K562 (cell line): ENCODE measurements around the gene UBE2D3. TPM values are rescaled to one million over a fixed set of nuclear protein-coding genes. Genes with fewer than 3 reads are reported as not detected.

ENCODE experiments used
- ATAC-seq: fragments of 200-7000 bp; cut with Tn5 transposase; 3 replicates; pipeline ENCODE4 v1.9.1; 2020; ENCODE audit warnings: moderate library complexity
- BruUV-seq: library from RNA; stranded (reverse); fragments of 400-500 nt; replicated peaks from 2 replicates; lab custom pipeline; 2021; lab: Mats Ljungman, UMichigan
- CTCF ChIA-PET: fragments of 300-600 bp; formaldehyde crosslinking; extraction: SDS; loops from one replicate; lab custom pipeline; 2021; ENCODE audit warnings: low intra/inter-chr PET ratio; lab: Yijun Ruan, JAX
- POLR2A ChIA-PET: fragments of 300-600, 350-650 bp; sonication (Branson Sonifier 250); formaldehyde crosslinking; extraction: SDS; loops from one replicate; lab custom pipeline; 2021; ENCODE audit warnings: antibody characterized with exemption, inconsistent platforms; lab: Yijun Ruan, JAX
- DNase-seq, 4 experiments: peaks; one replicate each; pipeline versions ENCODE4 v3.0.0 to v3.0.0-alpha.2; 2011 to 2018; ENCODE audit warnings: low spot score in 3 of 4, mixed read lengths in 3 of 4; ENCODE audit errors: extremely low read depth in 1 of 4
- FAIRE-seq: peaks from 2 replicates; lab custom pipeline; 2011; peaks lifted over from hg19 to GRCh38; lab: Jason Lieb, UNC
- H2AFZ ChIP-seq: 2 replicates; pipeline ENCODE4 v1.6.0; 2011; ENCODE audit warnings: low read depth, low read length, control low read depth, inconsistent platforms
- H3K27ac ChIP-seq: fragments of 200-600 bp; 3 replicates; pipeline ENCODE4 v1.8.0; 2011; ENCODE audit warnings: low read depth, mild to moderate bottlenecking, control low read depth, inconsistent platforms, low read length, moderate library complexity, mixed read lengths; ENCODE audit errors: extremely low read depth
- H3K27me3 ChIP-seq, 2 experiments: fragments of 300-600 bp in 1 of 2; 2 replicates in 1 of 2; 3 replicates in 1 of 2; pipeline versions ENCODE4 v1.6.0 to v1.8.0; 2011; ENCODE audit warnings: inconsistent platforms in 2 of 2, low read length in 2 of 2, mild to moderate bottlenecking in 1 of 2, mixed read lengths in 1 of 2, moderate library complexity in 1 of 2; ENCODE audit not compliant: control insufficient read depth in 2 of 2, insufficient read depth in 2 of 2
- H3K36me3 ChIP-seq: fragments of 300-600 bp; 3 replicates; pipeline ENCODE4 v1.8.0; 2011; ENCODE audit warnings: mild to moderate bottlenecking, low read length, inconsistent platforms; ENCODE audit not compliant: control insufficient read depth, insufficient read depth
- H3K4me1 ChIP-seq, 2 experiments: fragments of 200-600 bp in 1 of 2; replicated peaks in 1 of 2; 2 replicates in 1 of 2; 3 replicates in 1 of 2; pipeline versions ENCODE4 v1.5.1 to v1.8.0; 2011; ENCODE audit warnings: inconsistent platforms in 2 of 2, low read length in 2 of 2, mild to moderate bottlenecking in 1 of 2, mixed read lengths in 1 of 2, moderate library complexity in 1 of 2; ENCODE audit not compliant: control insufficient read depth in 2 of 2, insufficient read depth in 2 of 2
- H3K4me2 ChIP-seq: 2 replicates; pipeline ENCODE4 v1.6.1; 2011; ENCODE audit warnings: low read length, control low read depth, inconsistent platforms, mixed read lengths; ENCODE audit not compliant: insufficient read depth
- H3K4me3 ChIP-seq: fragments of 200-600 bp; sonication (generic), shearing (Covaris generic); 2 replicates; pipeline ENCODE4 v1.5.1; 2016; ENCODE audit warnings: control low read depth, inconsistent platforms
- H3K79me2 ChIP-seq: fragments of 200-600 bp; 3 replicates; pipeline ENCODE4 v1.8.0; 2011; ENCODE audit warnings: low read length, inconsistent platforms; ENCODE audit not compliant: control insufficient read depth, insufficient read depth
- H3K9ac ChIP-seq, 2 experiments: 2 replicates each; pipeline versions ENCODE4 v1.6.0 to v1.6.1; 2011; ENCODE audit warnings: low read depth in 2 of 2, low read length in 2 of 2, control low read depth in 1 of 2, inconsistent platforms in 1 of 2, mild to moderate bottlenecking in 1 of 2, mixed read lengths in 1 of 2; ENCODE audit not compliant: insufficient read depth in 1 of 2
- H3K9me1 ChIP-seq: one replicate; pipeline ENCODE4 v1.6.0; 2011; ENCODE audit warnings: inconsistent platforms, mild to moderate bottlenecking, low read length, moderate library complexity; ENCODE audit not compliant: control insufficient read depth, insufficient read depth
- H3K9me3 ChIP-seq: replicated peaks from 2 replicates; pipeline ENCODE4 v1.5.1; 2011; ENCODE audit warnings: low read depth, low read length, inconsistent platforms; ENCODE audit not compliant: control insufficient read depth, insufficient read depth
- H4K20me1 ChIP-seq: replicated peaks from 2 replicates; pipeline ENCODE4 v1.6.1; 2011; ENCODE audit warnings: low read length, inconsistent platforms, mixed read lengths; ENCODE audit not compliant: control insufficient read depth, insufficient read depth
- BCOR ChIP-seq: fragments of 450-650 bp; IDR thresholded peaks from 2 replicates; pipeline ENCODE4 v1.6.1; 2016
- BMI1 ChIP-seq: fragments of 150-350 bp; IDR thresholded peaks from 2 replicates; pipeline ENCODE4 v1.6.1; 2014; ENCODE audit warnings: low read length
- CHD2 ChIP-seq: IDR thresholded peaks from 2 replicates; pipeline ENCODE4 v1.6.1; 2011; ENCODE audit warnings: low read depth, low read length
- ESRRA ChIP-seq: fragments of 450-650 bp; IDR thresholded peaks from 2 replicates; pipeline ENCODE4 v1.6.1; 2014; ENCODE audit warnings: low read depth, mild to moderate bottlenecking, moderate library complexity, borderline replicate concordance
- ETV5 ChIP-seq: sonication (generic); formaldehyde crosslinking; IDR thresholded peaks from 2 replicates; pipeline ENCODE4 v1.4.0; 2020; ENCODE audit warnings: low read depth, mild to moderate bottlenecking, missing genetic modification reagents
- ID3 ChIP-seq, 2 experiments: fragments of 250-450 bp in 1 of 2; fragments of 450-650 bp in 1 of 2; sonication (Bioruptor Pico) in 1 of 2; IDR thresholded peaks; 2 replicates each; pipeline versions ENCODE4 v1.6.1 to v1.8.0; 2016 to 2021; ENCODE audit warnings: mild to moderate bottlenecking in 2 of 2, moderate library complexity in 2 of 2, missing compliant biosample characterization in 1 of 2, missing genetic modification characterization in 1 of 2
- IRF1 ChIP-seq: sonication (generic); formaldehyde crosslinking; IDR thresholded peaks from 2 replicates; pipeline ENCODE4 v1.8.0; 2022; ENCODE audit warnings: missing genetic modification reagents, mild to moderate bottlenecking, borderline replicate concordance
- MTA1 ChIP-seq: fragments of 450-650 bp; IDR thresholded peaks from 2 replicates; pipeline ENCODE4 v1.6.1; 2017; ENCODE audit warnings: borderline replicate concordance
- POLR2B ChIP-seq: fragments of 450-650 bp; IDR thresholded peaks from 2 replicates; pipeline ENCODE4 v1.6.1; 2018; ENCODE audit warnings: low read depth; ENCODE audit not compliant: partially characterized antibody
- RUNX1 ChIP-seq: sonication (generic); IDR thresholded peaks from 2 replicates; pipeline ENCODE4 v1.6.1; 2016; ENCODE audit warnings: antibody characterized with exemption, low read depth
- SUPT5H ChIP-seq: fragments of 450-650 bp; IDR thresholded peaks from 2 replicates; pipeline ENCODE4 v1.6.1; 2016
- U2AF1 ChIP-seq: fragments of 200-400 bp; formaldehyde crosslinking; optimal IDR thresholded peaks from 2 replicates; pipeline ENCODE3; 2017; ENCODE audit warnings: mild to moderate bottlenecking, low read depth, low read length, moderate library complexity
- XRCC4 ChIP-seq: IDR thresholded peaks from one replicate; pipeline ENCODE4 v1.6.1; 2011; ENCODE audit not compliant: insufficient read depth, insufficient read length; ENCODE audit errors: extremely low read depth
- ZBTB8A ChIP-seq: fragments of 450-650 bp; IDR thresholded peaks from 2 replicates; pipeline ENCODE4 v1.6.1; 2018; ENCODE audit warnings: mild to moderate bottlenecking, moderate library complexity; ENCODE audit not compliant: partially characterized antibody
- ZNF133 ChIP-seq: fragments of 250-450 bp; sonication (Bioruptor Pico); IDR thresholded peaks from 2 replicates; pipeline ENCODE4 v1.4.0; 2020; ENCODE audit warnings: mild to moderate bottlenecking
- ZNF282 ChIP-seq: sonication (generic); formaldehyde crosslinking; IDR thresholded peaks from 2 replicates; pipeline ENCODE4 v1.8.1; 2023; ENCODE audit warnings: missing genetic modification reagents
- ZNF707 ChIP-seq: fragments of 250-450 bp; sonication (Bioruptor Pico); conservative IDR thresholded peaks from 2 replicates; pipeline ENCODE4 v1.8.0; 2022; ENCODE audit warnings: inconsistent platforms, mild to moderate bottlenecking, moderate library complexity
- WGBS: fragments of 100-300 bp; shearing (Covaris generic); methylation state at CpG from one replicate; pipeline ENCODE4 v1.1.6; 2016; ENCODE audit warnings: low coverage, mixed read lengths; ENCODE audit not compliant: insufficient coverage; ENCODE audit errors: missing lambda C conversion rate; 5-methylcytosine and 5-hydroxymethylcytosine counted together
- in situ Hi-C: fragments of 300-500 bp; cut with MboI; formaldehyde crosslinking; loops from 4 replicates; pipeline ENCODE4 v1.15.0; 2018; ENCODE audit warnings: inconsistent platforms, mixed read lengths
- intact Hi-C: fragments of 100-400 bp; cut with micrococcal nuclease; formaldehyde crosslinking; loops from 2 replicates; pipeline ENCODE4 v1.14.2; 2022
- polyA plus RNA-seq, 8 experiments: library from polyadenylated mRNA; depleted of rRNA in 4 of 8; stranded (reverse) in 5 of 8; unstranded in 3 of 8; fragments of >200 nt; fragmentation: Nextera tagmentation in 2 of 8; fragmentation: Illumina TruSeq in 1 of 8; extraction: Ambion mirVana in 2 of 8; extraction: Trizol in 1 of 8; gene quantifications; 2 replicates each; pipeline versions ENCODE4 v1.2.1 to v1.2.3, GENCODE V29; 2011 to 2014; ENCODE audit warnings: inconsistent platforms in 1 of 8, missing spikeins in 1 of 8
- total RNA-seq, 7 experiments: library from RNA; depleted of rRNA in 6 of 7; stranded (reverse); fragments of >200 nt in 6 of 7; fragmentation: Illumina TruSeq in 2 of 7; extraction: Trizol in 2 of 7; gene quantifications; 2 replicates each; pipeline versions ENCODE4 v1.2.1 to v1.2.3, GENCODE V29; 2011 to 2021; ENCODE audit warnings: low replicate concordance in 1 of 7

Gene UBE2D3
- total and polyA plus RNA-seq, 9 of the 15 experiments (the other 6 are each of a cell fraction or from before 2014, with no cell fraction given) = 191 to 618 (median 292) TPM

GRCh38 chr4:102809691-102810090, 17.7 kb downstream of the UBE2D3 start:
- CTCF ChIA-PET = no interaction called here
- FAIRE-seq (no peak), ATAC-seq (no peak), DNase-seq (no peak)
- Histone ChIP-seq H3K9ac (no peak overlapping the region), H3K4me1 (no peaks in the 10 kb centered on the region; a peak in 1 of 5 replicates), H3K9me3 (no peaks in the 10 kb centered on the region), H3K27me3 (no peaks in the 10 kb centered on the region), H3K79me2 (peaks cover 100% of the 10 kb centered on the region), H3K36me3 (peaks cover 93% of the 10 kb centered on the region), H2AFZ (no peak overlapping the region), H3K4me3 (no peak overlapping the region), H4K20me1 (peaks cover 8% of the 10 kb centered on the region; the same call in 1 of the 2 replicates), H3K4me2 (no peak overlapping the region), H3K9me1 (no peaks in the 10 kb centered on the region), H3K27ac (no peak overlapping the region)
- in situ Hi-C loops = no loop called here
- POLR2A ChIA-PET = interaction anchor here (0.6 to 1.4 kb wide), 8 partner anchors 9 to 74 kb away, joined by 3 to 5 read pairs (median 3); partner anchors contain the start of gene UBE2D3
- WGBS = 94% methylated on average over 2 of the region's 2 CpGs
- TF ChIP-seq ZNF133 (no peak), ESRRA (no peak)
- BruUV-seq = no TSS peak
- intact Hi-C loops = no loop called here

GRCh38 chr4:102809190-102809589, 18.2 kb downstream of the UBE2D3 start:
- Histone ChIP-seq H2AFZ (no peak overlapping the region), H3K27ac (no peak overlapping the region), H3K4me3 (no peak overlapping the region), H3K36me3 (peaks cover 93% of the 10 kb centered on the region), H3K4me1 (no peaks in the 10 kb centered on the region; a peak in 1 of 5 replicates), H4K20me1 (peaks cover 8% of the 10 kb centered on the region; the same call in 1 of the 2 replicates), H3K79me2 (peaks cover 97% of the 10 kb centered on the region), H3K27me3 (no peaks in the 10 kb centered on the region), H3K9me1 (no peaks in the 10 kb centered on the region), H3K9me3 (no peaks in the 10 kb centered on the region), H3K9ac (no peak overlapping the region), H3K4me2 (no peak overlapping the region)
- ATAC-seq (no peak), DNase-seq (no peak), FAIRE-seq (no peak)
- intact Hi-C loops = no loop called here
- ChIA-PET POLR2A (interaction anchor here (1.0 to 1.4 kb wide), 5 partner anchors 10 to 74 kb away, joined by 3 to 5 read pairs (median 3); partner anchors contain the start of gene UBE2D3), CTCF (no interaction called here)
- in situ Hi-C loops = no loop called here
- BruUV-seq = no TSS peak
- 93% methylated on average over 3 of the region's 3 CpGs for WGBS
- TF ChIP-seq POLR2B (no peak), ID3 (CRISPR knock-in tag; IDR thresholded peaks at IDR 0.05) (no peak), ID3 (tag; IDR thresholded peaks at IDR 0.05) (no peak), ZNF282 (no peak), ETV5 (CRISPR knock-in tag) (no peak), SUPT5H (no peak), XRCC4 (no peak), IRF1 (CRISPR knock-in tag) (no peak), U2AF1 (no peak), BCOR (no peak), RUNX1 (no peak), CHD2 (no peak), BMI1 (no peak), MTA1 (no peak), ZBTB8A (no peak), ZNF707 (CRISPR knock-in tag) (no peak)
